Umbilical cord (tissue), 2 donors: ENCODE results near the gene RARB. TPM values are rescaled to one million over a fixed set of nuclear protein-coding genes. Genes with fewer than 3 reads are reported as not detected.

Experiments used
- DNase-seq: peaks from one replicate; pipeline ENCODE4 v3.0.0-alpha.2; 2015; ENCODE audit warnings: low spot score
- total RNA-seq: library from RNA; depleted of rRNA; stranded (reverse); fragments of >200 nt; gene quantifications from one replicate; pipeline ENCODE4 v1.2.3, GENCODE V29; 2014; ENCODE audit warnings: low replicate concordance; ENCODE audit not compliant: insufficient read depth

Gene RARB
- total RNA-seq, 1 donor from 2014 or later: 30.3 TPM

GRCh38 chr3:25503898-25504301 lies 75.8 kb downstream of the RARB start:
- no peak for DNase-seq

GRCh38 chr3:25505581-25505980 lies 77.5 kb downstream of the RARB start:
- no peak for DNase-seq

- DNase-seq: no peak
Observed at GRCh38 chr3:25507811-25508210, 79.7 kb downstream of the RARB start.

- DNase-seq: no peak
Observed at GRCh38 chr3:25508433-25508832, 80.4 kb downstream of the RARB start.

- no peak for DNase-seq
Observed at GRCh38 chr3:25508901-25509300, 80.8 kb downstream of the RARB start.

GRCh38 chr3:25510797-25511196 lies 82.7 kb downstream of the RARB start:
- no peak for DNase-seq

GRCh38 chr3:25511972-25512721 lies 84.1 kb downstream of the RARB start:
- DNase-seq: no peak

GRCh38 chr3:25513642-25514266 lies 85.7 kb downstream of the RARB start:
- peak; percentile 26 for DNase-seq

- no peak for DNase-seq
Observed at GRCh38 chr3:25515171-25515570, 87.1 kb downstream of the RARB start.

- DNase-seq: no peak
Observed at GRCh38 chr3:25520926-25521559, 93.0 kb downstream of the RARB start.

GRCh38 chr3:25527336-25527735 lies 99.3 kb downstream of the RARB start:
- no peak for DNase-seq

- DNase-seq: no peak
Observed at GRCh38 chr3:25527801-25528200, 99.7 kb downstream of the RARB start.

- DNase-seq: no peak
Observed at GRCh38 chr3:25531971-25532370, 103.9 kb downstream of the RARB start.

GRCh38 chr3:25532431-25533162 lies 104.5 kb downstream of the RARB start:
- DNase-seq: no peak

GRCh38 chr3:25533399-25533798 lies 105.3 kb downstream of the RARB start:
- DNase-seq: no peak

GRCh38 chr3:25534007-25534406 lies 105.9 kb downstream of the RARB start:
- DNase-seq: no peak

GRCh38 chr3:25536521-25537391 lies 108.7 kb downstream of the RARB start:
- DNase-seq: no peak

GRCh38 chr3:25537516-25537915 lies 109.5 kb downstream of the RARB start:
- peak; percentile 57 for DNase-seq

GRCh38 chr3:25540273-25540672 lies 112.2 kb downstream of the RARB start:
- no peak for DNase-seq

GRCh38 chr3:25542492-25543039 lies 114.5 kb downstream of the RARB start:
- DNase-seq: peak; percentile 16

GRCh38 chr3:25547103-25547502 lies 119.0 kb downstream of the RARB start:
- no peak for DNase-seq
